Measurements from ENCODE around the gene DICER1. TPM values are rescaled to one million over a fixed set of nuclear protein-coding genes. Genes with fewer than 3 reads are reported as not detected.
A peak's percentile ranks its signal among the peaks of the same experiment; 100 is the strongest.
"Not testable (repeated sequence)": the region's sequence is repeated elsewhere in the genome, so short reads cannot be mapped to it uniquely, and the experiment has no call there.

Gene DICER1
- 48.0 and 64.6 TPM in 2 replicates for total RNA-seq (2014; rRNA removed; shearing (Covaris generic))

- peak; percentile 95 for DNase-seq (ENCODE audit: low spot score)
- in situ Hi-C loops (cut with HindIII; ENCODE audit: low sequenced_read_pairs), result no loop called here
Observed at GRCh38 chr14:95157327-95158189, at the start of gene DICER1. DICER1 (minus strand) TSS chr14:95157529; CDS start chr14:95133458, 24,071 bp downstream.

GRCh38 chr14:95206534-95206933 lies 49.2 kb upstream of the DICER1 start:
- DNase-seq (ENCODE audit: low spot score), result no peak

GRCh38 chr14:95204705-95205104 lies 47.4 kb upstream of the DICER1 start:
- in situ Hi-C loops (cut with HindIII; ENCODE audit: low sequenced_read_pairs), result no loop called here
- no peak for DNase-seq (ENCODE audit: low spot score)

More at GRCh38 chr14:95206534-95206933, 49.2 kb upstream of the DICER1 start:
- in situ Hi-C loops (cut with HindIII; ENCODE audit: low sequenced_read_pairs), result no loop called here

- DNase-seq (ENCODE audit: low spot score); in situ Hi-C loops (cut with HindIII; ENCODE audit: low sequenced_read_pairs): not testable (repeated sequence)
Observed at GRCh38 chr14:95201745-95202144, 44.4 kb upstream of the DICER1 start.

- in situ Hi-C loops (cut with HindIII; ENCODE audit: low sequenced_read_pairs), result no loop called here
- DNase-seq (ENCODE audit: low spot score), result no peak
Observed at GRCh38 chr14:95200404-95200803, 43.1 kb upstream of the DICER1 start.

GRCh38 chr14:95199298-95199983 lies 42.1 kb upstream of the DICER1 start:
- in situ Hi-C loops (cut with HindIII; ENCODE audit: low sequenced_read_pairs), result no loop called here
- no peak for DNase-seq (ENCODE audit: low spot score)

GRCh38 chr14:95198320-95198719 lies 41.0 kb upstream of the DICER1 start:
- in situ Hi-C loops (cut with HindIII; ENCODE audit: low sequenced_read_pairs), result no loop called here
- no peak for DNase-seq (ENCODE audit: low spot score)

- no peak for DNase-seq (ENCODE audit: low spot score)
- in situ Hi-C loops (cut with HindIII; ENCODE audit: low sequenced_read_pairs), result no loop called here
Observed at GRCh38 chr14:95197551-95197950, 40.2 kb upstream of the DICER1 start.

- in situ Hi-C loops (cut with HindIII; ENCODE audit: low sequenced_read_pairs), result no loop called here
- DNase-seq (ENCODE audit: low spot score), result no peak
Observed at GRCh38 chr14:95196826-95197545, 39.7 kb upstream of the DICER1 start.

- in situ Hi-C loops (cut with HindIII; ENCODE audit: low sequenced_read_pairs), result no loop called here
- DNase-seq (ENCODE audit: low spot score), result peak; percentile 51
Observed at GRCh38 chr14:95196268-95196667, 38.9 kb upstream of the DICER1 start.

GRCh38 chr14:95195031-95195430 lies 37.7 kb upstream of the DICER1 start:
- in situ Hi-C loops (cut with HindIII; ENCODE audit: low sequenced_read_pairs), result no loop called here
- DNase-seq (ENCODE audit: low spot score), result no peak

GRCh38 chr14:95193081-95193480 lies 35.8 kb upstream of the DICER1 start:
- in situ Hi-C loops (cut with HindIII; ENCODE audit: low sequenced_read_pairs), result no loop called here
- DNase-seq (ENCODE audit: low spot score), result no peak

GRCh38 chr14:95192311-95192710 lies 35.0 kb upstream of the DICER1 start:
- in situ Hi-C loops (cut with HindIII; ENCODE audit: low sequenced_read_pairs), result no loop called here

GRCh38 chr14:95191445-95192199 lies 34.3 kb upstream of the DICER1 start:
- in situ Hi-C loops (cut with HindIII; ENCODE audit: low sequenced_read_pairs), result no loop called here
- DNase-seq (ENCODE audit: low spot score), result no peak

More at GRCh38 chr14:95192311-95192710, 35.0 kb upstream of the DICER1 start:
- no peak for DNase-seq (ENCODE audit: low spot score)

GRCh38 chr14:95190857-95191256 lies 33.5 kb upstream of the DICER1 start:
- no peak for DNase-seq (ENCODE audit: low spot score)
- in situ Hi-C loops (cut with HindIII; ENCODE audit: low sequenced_read_pairs), result no loop called here

- no peak for DNase-seq (ENCODE audit: low spot score)
- in situ Hi-C loops (cut with HindIII; ENCODE audit: low sequenced_read_pairs), result no loop called here
Observed at GRCh38 chr14:95190346-95190840, 33.1 kb upstream of the DICER1 start.

GRCh38 chr14:95189367-95190132 lies 32.2 kb upstream of the DICER1 start:
- peak; percentile 22 for DNase-seq (ENCODE audit: low spot score)
- in situ Hi-C loops (cut with HindIII; ENCODE audit: low sequenced_read_pairs), result no loop called here

- DNase-seq (ENCODE audit: low spot score), result no peak
- in situ Hi-C loops (cut with HindIII; ENCODE audit: low sequenced_read_pairs), result no loop called here
Observed at GRCh38 chr14:95188380-95188779, 31.1 kb upstream of the DICER1 start.
